Testis (tissue), 2 donors: Measurements from ENCODE around the gene RFC1.

Source experiments
- CTCF ChIP-seq, 3 experiments: fragments of 450-650 bp in 2 of 3; fragments of 200-600 bp in 1 of 3; sonication (generic) in 1 of 3; IDR thresholded peaks; one replicate each; pipeline ENCODE4 v1.5.1; 2016 to 2019; ENCODE audit warnings: antibody characterized with exemption in 3 of 3, mild to moderate bottlenecking in 2 of 3, moderate library complexity in 1 of 3
- POLR2A ChIP-seq: fragments of 450-650 bp; IDR thresholded peaks from one replicate; pipeline ENCODE4 v1.6.1; 2017; ENCODE audit warnings: antibody characterized with exemption, mild to moderate bottlenecking, moderate library complexity

GRCh38 chr4:39341075-39341725 is 25.0 kb downstream of the RFC1 start:
- no peak for TF ChIP-seq CTCF (IDR thresholded peaks at IDR 0.05)
- no peak for TF ChIP-seq POLR2A
